Muscle of back (tissue), 11 donors: Measurements from ENCODE around the gene FCGR1A. TPM values are rescaled to one million over a fixed set of nuclear protein-coding genes. Genes with fewer than 3 reads are reported as not detected.
"Not testable (repeated sequence)": the region's sequence is repeated elsewhere in the genome, so short reads cannot be mapped to it uniquely, and the experiment has no call there.

Experiments
- DNase-seq, 3 donors: peaks; one replicate each; pipeline versions ENCODE4 v3.0.0 to v3.0.0-alpha.2; 2013
- polyA plus RNA-seq, 10 donors: library from polyadenylated mRNA; unstranded; fragments of 120-200 nt; gene quantifications; one replicate each; pipeline ENCODE4 v1.2.1, GENCODE V29; 2013; ENCODE audit not compliant: insufficient read length in 10 of 10

The FCGR1A gene
- polyA plus RNA-seq, 10 donors = 0.90 to 4.5 (median 2.2) TPM

- DNase-seq = not testable (repeated sequence)
Observed at GRCh38 chr1:149832316-149833126, 50.0 kb downstream of the FCGR1A start.

GRCh38 chr1:149833144-149833543 is 50.6 kb downstream of the FCGR1A start:
- DNase-seq = not testable (repeated sequence)

GRCh38 chr1:149841149-149841548 is 58.7 kb downstream of the FCGR1A start:
- not testable (repeated sequence) for DNase-seq

Other genes starting within 250 kb of the FCGR1A start
- gene PPIAL4C, start 198.8 kb upstream of the FCGR1A start, polyA plus RNA-seq = not detected
- 10 to 100 TPM in 8 of 10 donors, 1 to 10 TPM in 2; 7.8 to 20.0 (median 12.3) TPM for gene BOLA1, start 116.9 kb downstream of the FCGR1A start, polyA plus RNA-seq
- gene SV2A, start 135.2 kb downstream of the FCGR1A start, polyA plus RNA-seq = 1 to 10 TPM; 3.0 to 5.6 (median 3.6) TPM
- 10 to 100 TPM; 35.8 to 52.0 (median 41.4) TPM for gene SF3B4, start 145.1 kb downstream of the FCGR1A start, polyA plus RNA-seq
- gene MTMR11, start 154.2 kb downstream of the FCGR1A start, polyA plus RNA-seq = 10 to 100 TPM; 13.2 to 39.5 (median 18.4) TPM
- 10 to 100 TPM; 11.4 to 15.5 (median 14.3) TPM for gene OTUD7B, start 228.0 kb downstream of the FCGR1A start, polyA plus RNA-seq